Fibroblast of skin of right biceps (primary cell): ENCODE data around the gene VPS13A.
"Not testable (repeated sequence)": the region's sequence is repeated elsewhere in the genome, so short reads cannot be mapped to it uniquely, and the experiment has no call there.

Source experiments
- DNase-seq: peaks from one replicate; pipeline ENCODE4 v3.0.0-alpha.2; 2013

The VPS13A gene

DNA sequence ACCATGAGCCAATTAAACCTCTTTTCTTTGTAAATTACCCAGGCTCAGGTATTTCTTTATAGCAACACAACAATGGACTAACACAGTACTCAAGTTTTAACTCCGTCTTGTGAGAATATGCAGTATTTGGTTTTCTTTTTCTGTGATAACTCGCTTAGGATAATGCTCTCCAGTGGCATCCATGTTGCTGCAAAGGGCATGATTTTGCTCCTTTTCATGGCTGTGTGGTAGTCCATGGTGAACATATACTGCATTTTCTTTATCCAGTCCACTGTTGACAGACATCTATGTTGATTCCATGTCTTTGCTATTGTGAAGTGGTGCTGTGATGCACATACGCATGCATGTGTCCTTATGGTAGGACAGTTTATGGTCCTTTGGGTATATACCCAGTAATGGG lies 10.9 kb downstream of the VPS13A start:
- no peak for DNase-seq

DNA sequence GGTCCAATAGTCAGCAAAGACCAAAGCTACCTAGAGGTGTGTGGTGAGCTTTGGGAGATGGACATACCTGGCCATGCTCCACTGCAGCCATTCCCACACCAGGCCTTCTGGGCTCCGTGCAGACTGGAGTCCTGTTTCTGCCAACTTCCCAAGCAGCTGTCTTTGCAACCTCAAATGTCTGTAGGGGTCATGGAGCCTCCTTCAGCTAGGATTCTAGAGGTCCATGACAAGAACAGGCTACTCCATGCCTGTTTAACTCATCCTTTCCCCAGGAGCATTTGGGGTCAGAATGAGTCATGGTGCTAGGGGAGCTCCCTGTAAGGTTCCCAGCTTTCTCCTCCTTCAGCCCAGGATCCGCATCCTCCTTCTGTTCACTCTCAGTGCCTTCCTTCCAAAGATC lies 17.1 kb downstream of the VPS13A start:
- DNase-seq = peak; percentile 16

GRCh38 chr9:77210116-77210515 lies 32.8 kb downstream of the VPS13A start:
- DNase-seq = peak; percentile 45

GRCh38 chr9:77211561-77211960 lies 34.2 kb downstream of the VPS13A start:
- DNase-seq = no peak

- no peak for DNase-seq
Observed at GRCh38 chr9:77212801-77213200, 35.5 kb downstream of the VPS13A start.

DNA sequence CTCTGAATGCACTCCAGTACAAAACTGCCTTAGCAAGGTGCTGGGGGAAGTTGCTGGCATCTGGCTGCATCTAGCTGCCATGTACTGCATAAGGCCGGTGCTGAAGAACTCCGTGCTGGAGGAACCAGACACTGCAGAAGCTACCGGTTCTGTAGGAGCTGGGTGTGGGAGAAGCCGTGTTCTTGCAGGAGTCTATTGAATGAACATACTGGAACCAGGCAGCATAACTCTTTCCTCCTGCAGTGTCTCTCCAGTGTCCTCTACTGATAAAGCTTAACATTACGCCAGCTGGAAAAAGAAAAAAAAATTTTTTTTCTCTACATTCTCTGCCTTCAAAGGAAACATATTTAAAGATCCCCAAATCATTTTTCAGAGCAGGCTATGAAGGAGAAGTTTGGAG lies 38.5 kb downstream of the VPS13A start:
- DNase-seq = peak; percentile 18

- peak; percentile 80 for DNase-seq
Observed at GRCh38 chr9:77218612-77219011, 41.3 kb downstream of the VPS13A start.

GRCh38 chr9:77221431-77221830 lies 44.1 kb downstream of the VPS13A start:
- peak; percentile 42 for DNase-seq

GRCh38 chr9:77224746-77225312 lies 47.5 kb downstream of the VPS13A start:
- DNase-seq = peak; percentile 81

DNA sequence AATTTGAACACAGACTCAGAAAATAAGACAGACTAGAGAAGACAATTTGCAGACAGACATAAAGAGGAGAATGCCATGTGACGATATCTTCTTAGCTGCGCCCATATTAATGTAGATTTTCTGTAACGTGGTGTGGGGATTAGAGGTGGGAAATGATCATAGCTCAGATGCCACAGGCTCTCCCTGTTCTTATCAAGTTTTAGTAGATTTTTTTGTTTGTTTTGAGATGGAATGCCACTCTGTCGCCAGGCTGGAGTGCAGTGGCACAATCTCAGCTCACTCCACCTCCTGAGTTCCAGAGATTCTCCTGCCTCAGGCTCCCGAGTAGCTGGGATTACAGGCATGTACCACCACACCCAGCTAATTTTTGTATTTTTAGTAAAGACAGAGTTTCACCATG lies 59.4 kb downstream of the VPS13A start:
- DNase-seq = no peak

- no peak for DNase-seq
Observed at GRCh38 chr9:77237896-77238295, 60.6 kb downstream of the VPS13A start.

DNA sequence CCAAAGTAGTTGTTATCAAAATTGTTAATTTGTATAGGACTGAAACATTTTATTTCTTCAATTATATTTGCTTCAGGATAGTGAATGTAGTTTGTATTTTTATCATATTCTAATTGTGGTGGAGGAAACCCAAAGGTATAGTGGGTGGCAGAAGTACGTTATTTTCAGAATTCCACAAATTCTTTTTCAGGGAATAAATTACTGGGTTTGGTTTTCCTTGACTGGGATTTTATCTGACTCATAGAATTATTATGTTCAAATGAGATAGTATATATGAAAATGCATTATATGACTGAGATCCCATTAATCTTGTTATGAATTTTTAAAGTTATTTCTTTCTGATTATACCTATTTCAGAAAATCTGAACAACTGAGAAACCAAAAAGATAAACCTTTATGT lies 73.7 kb downstream of the VPS13A start:
- DNase-seq = peak; percentile 47

DNA sequence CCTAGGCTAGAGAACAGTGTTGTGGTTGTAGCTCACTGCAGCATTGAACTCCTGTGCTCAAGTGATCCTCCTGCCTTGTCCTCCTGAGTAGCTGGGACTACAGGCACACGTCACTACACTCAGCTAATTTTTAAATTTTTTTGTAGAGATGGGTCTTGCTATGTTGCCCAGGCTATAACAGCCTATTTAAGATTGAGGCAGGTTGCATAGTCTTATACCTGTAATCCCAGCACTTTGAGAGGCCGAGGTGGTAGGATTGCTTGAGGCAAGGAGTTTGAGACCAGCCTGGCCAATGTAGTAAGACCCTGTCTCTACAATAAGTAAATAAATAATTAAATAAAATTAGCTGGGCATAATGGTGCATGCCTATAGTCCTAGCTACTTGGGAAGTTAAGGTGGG lies 79.9 kb downstream of the VPS13A start:
- no peak for DNase-seq

- no peak for DNase-seq
Observed at GRCh38 chr9:77261605-77262004, 84.3 kb downstream of the VPS13A start.

DNA sequence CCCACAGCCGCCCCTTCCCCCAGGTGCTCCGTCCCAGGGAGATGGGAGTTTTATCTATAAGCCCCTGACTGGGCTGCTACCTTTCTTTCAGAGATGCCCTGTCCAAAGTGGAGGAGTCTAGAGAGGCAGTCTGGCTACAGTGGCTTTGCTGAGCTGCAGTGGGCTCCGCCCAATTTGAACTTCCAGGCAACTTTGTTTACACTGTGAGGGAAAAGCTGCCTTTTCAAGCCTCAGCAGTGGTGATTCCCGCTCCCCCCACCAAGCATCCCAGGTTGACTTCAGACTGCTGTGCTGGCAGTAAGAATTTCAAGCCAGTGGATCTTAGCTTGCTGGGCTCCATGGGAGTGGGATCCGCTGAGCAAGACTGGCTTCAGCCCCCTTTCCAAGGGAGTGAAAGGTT lies 90.4 kb downstream of the VPS13A start:
- DNase-seq = not testable (repeated sequence)

- no peak for DNase-seq
Observed at GRCh38 chr9:77271023-77271690, 93.8 kb downstream of the VPS13A start.

DNA sequence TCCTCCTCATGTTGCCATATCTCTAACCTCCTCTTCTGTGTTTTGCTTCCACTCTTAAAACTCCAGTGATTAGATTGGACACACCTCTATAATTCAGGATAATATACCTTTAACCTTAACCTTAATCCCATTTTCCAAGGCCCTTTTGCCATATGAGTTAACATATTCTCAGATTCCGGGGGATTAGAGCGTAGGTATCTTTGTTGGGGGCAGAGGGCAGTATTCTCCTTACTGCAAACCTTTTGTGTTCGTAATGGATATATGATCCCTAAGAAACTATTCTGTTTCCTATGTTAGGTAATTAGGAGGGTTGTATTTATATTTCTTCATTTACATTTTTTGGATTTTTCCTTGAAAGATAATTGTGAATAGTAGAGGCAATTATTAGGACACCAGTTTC lies 99.5 kb downstream of the VPS13A start:
- no peak for DNase-seq

DNA sequence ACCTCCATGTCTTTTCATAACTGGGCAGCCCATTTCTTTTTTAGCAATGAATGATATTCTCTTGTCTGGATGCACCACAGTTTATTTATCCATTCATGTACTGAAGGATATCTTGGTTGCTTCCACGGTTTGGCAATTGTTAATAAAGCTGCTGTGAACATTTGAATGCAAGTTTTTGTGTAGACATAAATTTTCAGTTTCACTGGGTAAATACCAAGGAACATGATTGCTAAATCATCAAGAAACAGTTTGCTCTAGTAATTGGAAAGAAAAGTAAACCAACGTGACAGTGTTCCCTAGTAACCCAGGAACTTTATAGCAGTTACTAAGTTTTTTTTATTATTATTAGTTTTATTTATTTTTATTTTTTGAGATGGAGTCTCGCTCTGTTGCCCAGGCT lies 100.4 kb downstream of the VPS13A start:
- DNase-seq = no peak

GRCh38 chr9:77283991-77284390 lies 106.7 kb downstream of the VPS13A start:
- no peak for DNase-seq

DNA sequence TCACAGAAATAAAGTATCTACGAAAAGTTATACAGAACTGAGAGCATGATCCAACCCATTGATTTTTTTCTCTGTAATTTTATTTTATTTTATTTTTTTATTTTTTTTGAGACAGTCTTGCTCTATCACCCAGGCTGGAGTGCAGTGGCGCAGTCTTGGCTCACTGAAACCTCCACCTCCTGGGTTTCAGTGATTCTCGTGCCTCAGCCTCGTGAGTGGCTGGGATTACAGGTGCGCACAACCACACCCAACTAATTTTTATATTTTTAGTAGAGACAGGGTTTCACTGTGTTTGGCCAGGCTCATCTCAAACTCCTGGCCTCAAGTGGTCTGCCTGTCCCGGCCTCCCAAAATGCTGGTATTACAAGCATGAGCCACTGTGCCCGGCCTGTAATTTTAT lies 107.3 kb downstream of the VPS13A start:
- no peak for DNase-seq

DNA sequence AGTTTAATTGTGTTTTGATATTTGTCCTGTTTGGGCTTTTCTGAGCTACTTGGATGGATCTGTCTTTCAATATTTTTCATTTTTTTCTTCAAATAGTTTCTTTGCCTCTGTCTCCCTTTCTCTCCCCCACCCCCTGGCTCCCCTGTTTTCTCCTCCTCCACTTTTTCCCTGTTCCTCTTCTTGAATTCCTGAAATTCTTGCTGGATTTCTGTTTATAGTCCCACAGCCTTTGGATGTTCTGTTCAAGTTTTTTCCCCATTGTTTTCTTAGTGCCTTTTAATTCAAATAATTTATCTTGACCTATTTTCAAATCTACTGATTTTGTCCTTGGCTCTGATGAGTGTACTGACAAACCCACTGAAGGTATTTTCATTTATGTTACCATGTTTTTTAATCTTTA lies 113.0 kb downstream of the VPS13A start:
- peak; percentile 34 for DNase-seq

GRCh38 chr9:77291714-77292113 lies 114.4 kb downstream of the VPS13A start:
- peak; percentile 50 for DNase-seq

DNA sequence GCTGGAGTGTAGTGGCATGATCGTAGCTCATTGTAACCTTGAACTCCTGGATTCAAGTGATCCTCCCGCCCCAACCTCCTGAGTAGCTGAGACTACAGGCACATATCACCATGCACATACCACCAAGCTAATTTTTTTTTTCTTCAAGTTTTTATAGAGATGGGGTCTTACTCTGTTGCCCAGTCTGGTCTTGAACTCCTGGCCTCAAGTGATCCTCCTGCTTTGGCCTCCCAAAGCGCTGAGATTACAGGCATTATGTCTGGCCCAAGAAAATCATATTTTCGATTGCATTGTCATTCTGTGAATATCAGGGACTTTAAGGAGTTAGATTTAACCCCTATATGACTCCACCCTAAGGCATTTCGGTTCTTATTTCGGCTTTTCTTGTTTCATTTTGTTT lies 116.6 kb downstream of the VPS13A start:
- DNase-seq = no peak

- peak; percentile 12 for DNase-seq
Observed at GRCh38 chr9:77304543-77304942, 127.2 kb downstream of the VPS13A start.
